MM.1S (cell line): ENCODE measurements around the gene DSCAM.

ENCODE experiments used
- DNase-seq: peaks from one replicate; pipeline ENCODE4 v3.0.0-alpha.2; 2015
- H2AFZ ChIP-seq: fragments of 300-600 bp; sonication (generic); 2 replicates; pipeline ENCODE4 v1.6.0; 2016; ENCODE audit warnings: antibody characterized with exemption, low read length
- H3F3A ChIP-seq: fragments of 300-600 bp; sonication (generic); 2 replicates; pipeline ENCODE4 v1.6.1; 2016; ENCODE audit warnings: mild to moderate bottlenecking, antibody characterized with exemption, low read length, moderate library complexity, mixed read lengths; ENCODE audit not compliant: insufficient read depth
- H3K27ac ChIP-seq: fragments of 300-600 bp; sonication (generic); 2 replicates; pipeline ENCODE4 v1.5.1; 2016; ENCODE audit warnings: mild to moderate bottlenecking, low read length
- H3K27me3 ChIP-seq: fragments of 300-600 bp; sonication (generic); replicated peaks from 2 replicates; pipeline ENCODE4 v1.6.0; 2016; ENCODE audit warnings: low read length; ENCODE audit not compliant: insufficient read depth
- H3K36me3 ChIP-seq: fragments of 300-600 bp; sonication (generic); replicated peaks from 2 replicates; pipeline ENCODE4 v1.6.1; 2016; ENCODE audit warnings: mild to moderate bottlenecking, low read length, mixed read lengths; ENCODE audit not compliant: insufficient read depth
- H3K4me1 ChIP-seq: fragments of 300-600 bp; sonication (generic); 2 replicates; pipeline ENCODE4 v1.6.1; 2016; ENCODE audit warnings: low read length, mixed read lengths
- H3K4me2 ChIP-seq: fragments of 300-600 bp; sonication (generic); 2 replicates; pipeline ENCODE4 v1.6.0; 2016; ENCODE audit warnings: low read depth, low read length
- H3K4me3 ChIP-seq: fragments of 300-600 bp; sonication (generic); 2 replicates; pipeline ENCODE4 v1.5.1; 2016; ENCODE audit warnings: low read length, mixed read lengths
- H3K79me2 ChIP-seq: fragments of 300-600 bp; sonication (generic); 2 replicates; pipeline ENCODE4 v1.6.1; 2016; ENCODE audit warnings: mixed run types, low read length, mixed read lengths
- H3K9ac ChIP-seq: fragments of 300-600 bp; sonication (generic); 2 replicates; pipeline ENCODE4 v1.6.1; 2016; ENCODE audit warnings: low read length, mixed read lengths
- H3K9me2 ChIP-seq: fragments of 300-600 bp; sonication (generic); replicated peaks from 2 replicates; pipeline ENCODE4 v1.6.1; 2016; ENCODE audit warnings: mild to moderate bottlenecking, low read length, mixed read lengths; ENCODE audit not compliant: insufficient read depth
- H3K9me3 ChIP-seq: fragments of 300-600 bp; sonication (generic); replicated peaks from 2 replicates; pipeline ENCODE4 v1.6.1; 2016; ENCODE audit warnings: mild to moderate bottlenecking, low read length, mixed read lengths; ENCODE audit not compliant: insufficient read depth
- H4K20me1 ChIP-seq: fragments of 300-600 bp; sonication (generic); 2 replicates; pipeline ENCODE4 v1.6.1; 2016; ENCODE audit warnings: mild to moderate bottlenecking, low read length, moderate library complexity, mixed read lengths; ENCODE audit not compliant: insufficient read depth
- EZH2 ChIP-seq: fragments of 300-600 bp; sonication (generic); optimal IDR thresholded peaks from 2 replicates; pipeline ENCODE3; 2017; ENCODE audit warnings: low read depth, mild to moderate bottlenecking, antibody characterized with exemption, low read length, mixed read lengths
- EZH2phosphoT487 ChIP-seq: fragments of 300-600 bp; sonication (generic); IDR thresholded peaks from 2 replicates; pipeline ENCODE4 v1.6.1; 2018; ENCODE audit warnings: antibody characterized with exemption, low read length
- TF ChIP-seq, protein P1 (sequence below): fragments of 300-600 bp; sonication (generic); IDR thresholded peaks from 2 replicates; pipeline ENCODE4 v1.5.1; 2016; ENCODE audit warnings: antibody characterized with exemption, low read length, mixed read lengths

Gene DSCAM

GRCh38 chr21:40689840-40690360, 157.1 kb downstream of the DSCAM start:
- no peak overlapping the region for H3K4me3 ChIP-seq
- TF ChIP-seq, protein P1, sequence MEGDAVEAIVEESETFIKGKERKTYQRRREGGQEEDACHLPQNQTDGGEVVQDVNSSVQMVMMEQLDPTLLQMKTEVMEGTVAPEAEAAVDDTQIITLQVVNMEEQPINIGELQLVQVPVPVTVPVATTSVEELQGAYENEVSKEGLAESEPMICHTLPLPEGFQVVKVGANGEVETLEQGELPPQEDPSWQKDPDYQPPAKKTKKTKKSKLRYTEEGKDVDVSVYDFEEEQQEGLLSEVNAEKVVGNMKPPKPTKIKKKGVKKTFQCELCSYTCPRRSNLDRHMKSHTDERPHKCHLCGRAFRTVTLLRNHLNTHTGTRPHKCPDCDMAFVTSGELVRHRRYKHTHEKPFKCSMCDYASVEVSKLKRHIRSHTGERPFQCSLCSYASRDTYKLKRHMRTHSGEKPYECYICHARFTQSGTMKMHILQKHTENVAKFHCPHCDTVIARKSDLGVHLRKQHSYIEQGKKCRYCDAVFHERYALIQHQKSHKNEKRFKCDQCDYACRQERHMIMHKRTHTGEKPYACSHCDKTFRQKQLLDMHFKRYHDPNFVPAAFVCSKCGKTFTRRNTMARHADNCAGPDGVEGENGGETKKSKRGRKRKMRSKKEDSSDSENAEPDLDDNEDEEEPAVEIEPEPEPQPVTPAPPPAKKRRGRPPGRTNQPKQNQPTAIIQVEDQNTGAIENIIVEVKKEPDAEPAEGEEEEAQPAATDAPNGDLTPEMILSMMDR: no peak
- TF ChIP-seq EZH2 (no peak), EZH2phosphoT487 (no peak)
- no peaks in the 10 kb centered on the region for H3K9me2 ChIP-seq
- no peak overlapping the region for H3K27ac ChIP-seq
- no peak overlapping the region for H3K4me2 ChIP-seq
- no peak overlapping the region for H2AFZ ChIP-seq
- no peaks in the 10 kb centered on the region for H3K36me3 ChIP-seq
- H3K9ac ChIP-seq: no peak overlapping the region
- H3F3A ChIP-seq: no peaks in the 10 kb centered on the region
- no peak for DNase-seq
- peaks cover 7% of the 10 kb centered on the region; the same call in 1 of the 2 replicates for H3K27me3 ChIP-seq
- H3K79me2 ChIP-seq: no peaks in the 10 kb centered on the region
- H3K4me1 ChIP-seq: no peaks in the 10 kb centered on the region
- no peaks in the 10 kb centered on the region for H4K20me1 ChIP-seq
- no peaks in the 10 kb centered on the region for H3K9me3 ChIP-seq

DNA sequence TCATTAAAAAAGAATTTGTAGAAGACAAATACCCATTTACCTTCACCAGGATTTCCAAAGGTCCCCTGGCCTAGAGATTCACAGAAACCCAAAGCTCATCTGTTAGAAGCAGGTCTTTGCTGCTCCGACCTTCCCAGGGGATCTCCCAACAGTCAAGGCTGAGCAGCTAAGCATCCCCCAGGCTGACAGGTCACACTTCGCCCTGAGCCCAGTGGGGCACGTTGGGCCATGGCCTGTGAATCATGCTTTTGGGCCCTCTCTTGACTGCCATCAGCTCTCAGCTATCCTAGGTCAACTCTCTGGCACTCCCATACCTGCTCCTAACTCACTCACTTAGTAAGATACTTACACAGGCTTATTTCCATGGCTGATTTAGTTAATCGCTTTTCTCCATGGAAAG, 157.7 kb downstream of the DSCAM start:
- Histone ChIP-seq H3K9ac (no peak overlapping the region), H3K36me3 (no peaks in the 10 kb centered on the region), H3K79me2 (no peaks in the 10 kb centered on the region), H3K27ac (no peak overlapping the region), H2AFZ (no peak overlapping the region), H3K27me3 (peaks cover 1% of the 10 kb centered on the region; the same call in 1 of the 2 replicates), H3K9me3 (no peaks in the 10 kb centered on the region), H3K4me1 (no peaks in the 10 kb centered on the region), H3K9me2 (no peaks in the 10 kb centered on the region), H3K4me3 (no peak overlapping the region), H3F3A (no peaks in the 10 kb centered on the region), H3K4me2 (no peak overlapping the region), H4K20me1 (no peaks in the 10 kb centered on the region)
- DNase-seq: no peak
- TF ChIP-seq EZH2phosphoT487: no peak
- TF ChIP-seq, protein P1: no peak
- TF ChIP-seq EZH2: no peak

DNA sequence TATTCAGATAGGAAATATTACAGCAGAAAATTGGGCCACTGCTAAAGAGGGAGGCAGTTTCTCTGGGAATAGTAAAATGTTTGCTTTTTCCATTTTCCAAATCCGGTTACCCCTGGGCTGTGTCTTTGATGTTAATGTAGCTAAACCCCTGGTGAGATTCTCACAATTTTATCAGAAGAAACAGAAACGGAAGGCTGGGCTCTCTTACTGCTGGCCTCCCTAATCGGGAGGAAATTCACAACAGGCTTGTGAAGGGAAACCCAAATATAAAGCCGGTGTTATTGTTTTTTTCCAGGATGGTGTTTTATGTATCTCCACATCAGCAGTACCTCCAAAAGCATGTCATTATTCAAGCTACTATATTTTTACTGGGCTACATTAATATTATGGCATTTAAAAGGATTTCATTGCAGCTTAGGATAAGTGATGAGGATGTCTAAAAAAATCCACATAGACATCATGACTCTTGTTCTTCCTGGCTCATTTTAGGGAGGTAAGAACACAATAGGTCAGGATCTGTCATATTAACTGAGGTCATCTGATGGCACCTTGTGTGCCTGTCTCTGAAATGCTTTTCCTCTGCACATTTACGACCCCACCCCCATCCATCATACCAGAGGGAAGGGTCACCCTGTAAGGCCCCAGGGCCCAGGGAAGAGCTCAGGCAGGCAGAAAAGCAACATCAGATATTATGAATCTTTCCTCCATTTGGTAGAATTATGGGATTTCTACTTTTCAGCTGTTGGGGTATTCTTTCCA, 158.7 kb downstream of the DSCAM start:
- H4K20me1 ChIP-seq: no peaks in the 10 kb centered on the region
- H3K9ac ChIP-seq: no peak overlapping the region
- H3K27ac ChIP-seq: no peak overlapping the region
- H3F3A ChIP-seq: no peaks in the 10 kb centered on the region
- no peaks in the 10 kb centered on the region for H3K4me1 ChIP-seq
- TF ChIP-seq, protein P1: no peak
- TF ChIP-seq EZH2phosphoT487 (no peak), EZH2 (no peak)
- no peak overlapping the region for H2AFZ ChIP-seq
- H3K4me3 ChIP-seq: no peak overlapping the region
- no peaks in the 10 kb centered on the region for H3K9me2 ChIP-seq
- no peaks in the 10 kb centered on the region for H3K36me3 ChIP-seq
- no peaks in the 10 kb centered on the region for H3K79me2 ChIP-seq
- H3K27me3 ChIP-seq: no peaks in the 10 kb centered on the region
- H3K9me3 ChIP-seq: no peaks in the 10 kb centered on the region
- no peak for DNase-seq
- no peak overlapping the region for H3K4me2 ChIP-seq
